Natural killer cell (primary cell): ENCODE data around the gene RGS14. TPM values are rescaled to one million over a fixed set of nuclear protein-coding genes. Genes with fewer than 3 reads are reported as not detected.
"Not testable (repeated sequence)": the region's sequence is repeated elsewhere in the genome, so short reads cannot be mapped to it uniquely, and the experiment has no call there.

ENCODE experiments used
- ATAC-seq, 3 donors: fragments of 150-1000 bp in 2 of 3; fragments of 200-7000 bp in 1 of 3; cut with Tn5 transposase; 1 replicate in 1 of 3; 2 replicates in 2 of 3; pipeline ENCODE4 v1.10.0; 2021; ENCODE audit warnings: mild to moderate bottlenecking in 2 of 3, moderate library complexity in 2 of 3
- DNase-seq, 2 donors: peaks; one replicate each; pipeline versions ENCODE4 v3.0.0 to v3.0.0-alpha.2; 2013 to 2021; ENCODE audit warnings: mixed read lengths in 1 of 2
- H3K27ac ChIP-seq: one replicate; pipeline ENCODE4 v1.5.1; 2013; ENCODE audit warnings: mild to moderate bottlenecking, low read length
- H3K27me3 ChIP-seq: one replicate; pipeline ENCODE4 v1.6.1; 2013; ENCODE audit warnings: low read length; ENCODE audit not compliant: control insufficient read depth, insufficient read depth
- H3K36me3 ChIP-seq: one replicate; pipeline ENCODE4 v1.6.1; 2013; ENCODE audit warnings: low read length; ENCODE audit not compliant: control insufficient read depth, insufficient read depth
- H3K4me1 ChIP-seq: one replicate; pipeline ENCODE4 v1.6.1; 2013; ENCODE audit warnings: low read length; ENCODE audit not compliant: control insufficient read depth, insufficient read depth
- H3K4me3 ChIP-seq: one replicate; pipeline ENCODE4 v1.5.1; 2013; ENCODE audit warnings: low read length
- H3K9me3 ChIP-seq: one replicate; pipeline ENCODE4 v1.6.1; 2013; ENCODE audit warnings: low read length; ENCODE audit not compliant: control insufficient read depth, insufficient read depth
- H3K27ac Mint-ChIP-seq, 2 donors: one replicate each; pipeline ENCODE4 v1.8.0; 2022; ENCODE audit warnings: mild to moderate bottlenecking in 2 of 2, mixed read lengths in 2 of 2, moderate library complexity in 1 of 2
- H3K27me3 Mint-ChIP-seq, 2 donors: one replicate each; pipeline ENCODE4 v1.8.0; 2022; ENCODE audit warnings: low read depth in 2 of 2, mixed read lengths in 2 of 2
- H3K36me3 Mint-ChIP-seq: one replicate; pipeline ENCODE4 v1.8.0; 2022; ENCODE audit warnings: mixed read lengths
- H3K4me1 Mint-ChIP-seq, 2 donors: one replicate each; pipeline ENCODE4 v1.8.0; 2022; ENCODE audit warnings: mixed read lengths in 2 of 2
- H3K4me3 Mint-ChIP-seq: one replicate; pipeline ENCODE4 v1.8.0; 2022; ENCODE audit warnings: mild to moderate bottlenecking, moderate library complexity, mixed read lengths
- H3K9me3 Mint-ChIP-seq, 2 donors: one replicate each; pipeline ENCODE4 v1.8.0; 2022; ENCODE audit warnings: mixed read lengths in 2 of 2
- CTCF ChIP-seq: fragments of 200-600 bp; IDR thresholded peaks from one replicate; pipeline ENCODE4 v1.8.0; 2022; ENCODE audit warnings: antibody characterized with exemption
- WGBS: methylation state at CpG from one replicate; pipeline ENCODE4 v1.1.7; 2013; ENCODE audit warnings: missing lambda C conversion rate; ENCODE audit not compliant: insufficient coverage; 5-methylcytosine and 5-hydroxymethylcytosine counted together
- intact Hi-C: fragments of 100-400 bp; cut with micrococcal nuclease; formaldehyde crosslinking; loops from one replicate; pipeline ENCODE4 v1.14.2; 2022
- total RNA-seq, 4 donors: library from RNA; stranded (reverse); fragments of 120-200 nt in 1 of 4; gene quantifications; one replicate each; pipeline versions ENCODE4 v1.2.3 to v1.2.4, GENCODE V29; 2013 to 2022

The RGS14 gene
- total RNA-seq, 3 donors from 2014 or later (not counting 1 experiment from before 2014, with no cell fraction given): 57.3 to 87.0 (median 66.1) TPM

DNA sequence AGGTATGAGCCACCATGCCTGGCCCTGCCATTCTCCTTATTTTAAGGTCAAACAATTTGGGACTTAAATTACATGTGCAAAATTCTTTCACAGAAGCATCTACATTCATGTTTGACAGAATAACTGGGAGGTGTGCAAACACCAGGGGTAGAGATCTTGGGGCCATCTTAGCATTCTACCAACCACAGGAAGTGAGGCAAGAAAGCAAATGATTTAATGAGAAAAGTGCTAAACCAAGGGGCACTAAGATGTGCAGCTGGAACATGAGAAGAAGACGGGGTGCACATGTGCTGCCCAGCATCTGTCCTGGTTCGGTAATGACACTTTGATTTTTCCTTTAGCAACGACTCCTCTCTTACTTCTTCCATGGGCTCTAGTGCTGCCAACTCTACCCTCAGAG, 52.9 kb downstream of the RGS14 start:
- DNase-seq: peak in 1 of 2 donors; percentile 40
- no peak overlapping the region for H3K4me3 ChIP-seq
- no peaks in the 10 kb centered on the region for H3K9me3 ChIP-seq
- Mint-ChIP-seq H3K27me3 (no peaks in the 10 kb centered on the region), H3K36me3 (no peaks in the 10 kb centered on the region), H3K4me1 (peaks cover 50 to 65% of the 10 kb centered on the region in 2 donors), H3K9me3 (no peaks in the 10 kb centered on the region), H3K27ac (peak overlapping the region; percentile 80 to 81), H3K4me3 (peak overlapping the region; percentile 35)
- no peaks in the 10 kb centered on the region for H3K27me3 ChIP-seq
- 36% methylated on average over 3 of the region's 3 CpGs for WGBS
- no peaks in the 10 kb centered on the region for H3K36me3 ChIP-seq
- H3K27ac ChIP-seq: peak overlapping the region; percentile 62
- H3K4me1 ChIP-seq: peaks cover 57% of the 10 kb centered on the region
- ATAC-seq: peak; percentile 67 to 69 (median 68)
- no peak for TF ChIP-seq CTCF
- intact Hi-C loops: no loop called here

- Histone ChIP-seq H3K9me3 (no peaks in the 10 kb centered on the region), H3K27ac (peak overlapping the region; percentile 0), H3K4me3 (no peak overlapping the region), H3K4me1 (peaks cover 43% of the 10 kb centered on the region), H3K36me3 (no peaks in the 10 kb centered on the region), H3K27me3 (no peaks in the 10 kb centered on the region)
- peaks cover 36 to 48% of the 10 kb centered on the region in 2 donors for H3K4me1 Mint-ChIP-seq
- no peaks in the 10 kb centered on the region for H3K27me3 Mint-ChIP-seq
- no peak for TF ChIP-seq CTCF
- intact Hi-C loops: loop anchor here (1.0 kb wide), 1 partner anchor 14 kb away; the partner anchor contains the start of gene GRK6
- DNase-seq: peak; percentile 17 to 77
- H3K4me3 Mint-ChIP-seq: peak overlapping the region; percentile 65
- ATAC-seq: peak; percentile 61 to 69 (median 68)
- peak overlapping the region; percentile 78 to 80 for H3K27ac Mint-ChIP-seq
- 64% methylated on average over 7 of the region's 8 CpGs for WGBS
- no peaks in the 10 kb centered on the region for H3K36me3 Mint-ChIP-seq
- no peaks in the 10 kb centered on the region for H3K9me3 Mint-ChIP-seq
Measured at GRCh38 chr5:177412603-177413233, 55.0 kb downstream of the RGS14 start.

- ATAC-seq: no peak
- peak overlapping the region in 1 of 2 donors; percentile 16 for H3K27ac Mint-ChIP-seq
- no peaks in the 10 kb centered on the region for H3K36me3 ChIP-seq
Measured at GRCh38 chr5:177414481-177414880, 56.8 kb downstream of the RGS14 start.

GRCh38 chr5:177417081-177417480, 59.4 kb downstream of the RGS14 start:
- peaks cover 9 to 18% of the 10 kb centered on the region in 2 donors for H3K4me1 Mint-ChIP-seq
- intact Hi-C loops, DNase-seq, H3K27ac ChIP-seq, H3K4me3 Mint-ChIP-seq, H3K4me3 ChIP-seq, H3K27ac Mint-ChIP-seq, H3K27me3 ChIP-seq, ATAC-seq, H3K36me3 ChIP-seq, H3K9me3 Mint-ChIP-seq, H3K27me3 Mint-ChIP-seq, H3K36me3 Mint-ChIP-seq, H3K9me3 ChIP-seq: not testable (repeated sequence)
- WGBS: 67% methylated on average over 6 of the region's 6 CpGs
- peaks cover 15% of the 10 kb centered on the region for H3K4me1 ChIP-seq

More at GRCh38 chr5:177414481-177414880, 56.8 kb downstream of the RGS14 start:
- Mint-ChIP-seq H3K4me3 (no peak overlapping the region), H3K4me1 (peaks cover 29 to 40% of the 10 kb centered on the region in 2 donors), H3K9me3 (no peaks in the 10 kb centered on the region), H3K27me3 (no peaks in the 10 kb centered on the region), H3K36me3 (no peaks in the 10 kb centered on the region)
- TF ChIP-seq CTCF: no peak
- WGBS: 100% methylated on average over 2 of the region's 3 CpGs
- intact Hi-C loops: no loop called here
- H3K4me3 ChIP-seq: no peak overlapping the region
- no peak overlapping the region for H3K27ac ChIP-seq
- H3K4me1 ChIP-seq: peaks cover 38% of the 10 kb centered on the region
- DNase-seq: no peak
- no peaks in the 10 kb centered on the region for H3K9me3 ChIP-seq
- no peaks in the 10 kb centered on the region for H3K27me3 ChIP-seq
